ENCODE data around the gene ZNF518B. TPM values are rescaled to one million over a fixed set of nuclear protein-coding genes. Genes with fewer than 3 reads are reported as not detected.
A peak's percentile ranks its signal among the peaks of the same experiment; 100 is the strongest.

Gene ZNF518B
- total and polyA plus RNA-seq, 2 donors (not counting 3 experiments of a cell fraction or from before 2014, with no cell fraction given) = 9.5 to 28.3 TPM

DNA sequence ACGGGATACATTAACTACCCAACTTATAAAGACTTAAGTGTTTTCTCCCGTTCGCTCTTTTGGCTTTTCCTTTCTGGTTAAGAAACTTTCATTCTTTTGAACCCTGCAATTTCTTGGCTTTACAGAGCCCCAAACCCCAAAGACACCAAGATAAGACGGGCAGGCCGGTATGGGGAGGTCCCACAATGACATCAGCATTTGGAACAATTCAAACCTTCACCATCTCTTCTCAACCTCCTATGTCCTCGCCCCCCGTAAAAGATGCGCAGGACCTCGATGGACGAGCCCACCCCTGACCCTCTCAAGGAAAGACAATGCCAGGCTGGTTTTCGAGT is 999 bp downstream of the ZNF518B start:
- H3K4me3 ChIP-seq (replicated peaks in 1 of 3; ENCODE audit: insufficient read depth in 1 of 3, low read depth in 1 of 3, low read length in 3 of 3) = peak overlapping the region; percentile 36 to 81 (median 78)
- ChIA-PET POLR2A (no interaction called here), CTCF (interaction anchor here (2.4 kb wide), 1 partner anchor 298 kb away, joined by 7 read pairs; no protein-coding TSS in a partner anchor)
- peak overlapping the region; percentile 70 for H3K27ac ChIP-seq (ENCODE audit: insufficient read depth, low read depth, low read length)
- peaks cover 36% of the 10 kb centered on the region for H3K79me2 ChIP-seq (ENCODE audit: control insufficient read depth, insufficient read depth, low read length)
- H3K4me1 ChIP-seq (ENCODE audit: control insufficient read depth, extremely low read depth, insufficient read depth, low read length) = peaks cover 22% of the 10 kb centered on the region
- TF ChIP-seq POLR2AphosphoS5 (IDR thresholded peaks at IDR 0.05; ENCODE audit: insufficient read depth, low read depth, low read length) = no peak
- TF ChIP-seq, protein P1, sequence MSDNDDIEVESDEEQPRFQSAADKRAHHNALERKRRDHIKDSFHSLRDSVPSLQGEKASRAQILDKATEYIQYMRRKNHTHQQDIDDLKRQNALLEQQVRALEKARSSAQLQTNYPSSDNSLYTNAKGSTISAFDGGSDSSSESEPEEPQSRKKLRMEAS (IDR thresholded peaks at IDR 0.05; ENCODE audit: insufficient read depth, insufficient read length) = no peak
- H3K4me2 ChIP-seq (ENCODE audit: insufficient read depth, low read length) = peak overlapping the region; percentile 94
- H3K36me3 ChIP-seq (ENCODE audit: control insufficient read depth in 2 of 2, extremely low read depth in 1 of 2, insufficient read depth in 2 of 2, low read length in 2 of 2) = peaks cover 17 to 20% of the 10 kb centered on the region in 2 experiments
- no peaks in the 10 kb centered on the region for H4K20me1 ChIP-seq (replicated peaks; ENCODE audit: control insufficient read depth, extremely low read depth, insufficient read depth, low read length)
- no peaks in the 10 kb centered on the region for H3K27me3 ChIP-seq (ENCODE audit: control insufficient read depth in 2 of 2, insufficient read depth in 2 of 2, low read length in 2 of 2)
- no peaks in the 10 kb centered on the region for H3K9me3 ChIP-seq (replicated peaks; ENCODE audit: control insufficient read depth, insufficient read depth, low read length)
- DNase-seq (ENCODE audit: low read depth, low spot score) (no peak), FAIRE-seq (peak; percentile 15)
- peak overlapping the region; percentile 88 for H2AFZ ChIP-seq (ENCODE audit: low read depth, low read length)
- intact Hi-C loops (cut with micrococcal nuclease) = loop anchor here (1.0 to 5.0 kb wide), 3 partner anchors 74 to 384 kb away; partner anchors contain the start of gene WDR1
- no peaks in the 10 kb centered on the region for H3K9me1 ChIP-seq (replicated peaks; ENCODE audit: control insufficient read depth, extremely low read depth, insufficient read depth, low read length)
- dilution Hi-C loops (cut with MboI; ENCODE audit: extremely low pct_ligation_motif_present, low sequenced_read_pairs) = no loop called here
- no TSS peak for BruUV-seq (replicated peaks)
- H3K9ac ChIP-seq (replicated peaks; ENCODE audit: extremely low read depth, insufficient read depth, low read length) = peak overlapping the region; percentile 81

DNA sequence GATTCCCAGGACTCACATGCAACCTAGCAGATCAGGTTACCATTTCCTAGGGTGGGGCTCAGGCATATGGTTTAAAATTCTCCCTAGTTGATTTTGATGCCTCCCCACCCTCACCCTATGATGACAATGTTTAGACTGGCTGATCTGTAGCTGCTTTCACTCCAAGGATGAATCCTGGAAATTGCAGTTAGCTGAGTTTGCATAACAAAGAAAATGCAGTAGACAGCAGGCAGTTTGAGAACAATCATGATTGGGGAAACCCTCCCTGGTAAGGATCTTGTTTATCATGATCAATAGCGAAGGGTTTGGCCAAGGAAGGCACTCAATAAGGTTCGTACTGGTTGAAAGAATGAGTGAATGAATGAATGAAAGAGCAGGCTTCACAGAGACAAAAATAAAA is 2.1 kb downstream of the ZNF518B start:
- H3K79me2 ChIP-seq (ENCODE audit: control insufficient read depth, insufficient read depth, low read length) = peaks cover 37% of the 10 kb centered on the region
- no peak for TF ChIP-seq CTCF (IDR thresholded peaks at IDR 0.05; ENCODE audit: extremely low read depth in 1 of 2, insufficient read depth in 1 of 2, low read depth in 1 of 2, low read length in 2 of 2)
- TF ChIP-seq FOS (IDR thresholded peaks at IDR 0.05; ENCODE audit: borderline replicate concordance, insufficient read depth, low read length) = no peak
- TF ChIP-seq POLR2AphosphoS5 (IDR thresholded peaks at IDR 0.05; ENCODE audit: insufficient read depth, low read depth, low read length) = no peak
- dilution Hi-C loops (cut with MboI; ENCODE audit: extremely low pct_ligation_motif_present, low sequenced_read_pairs) (no loop called here), intact Hi-C loops (cut with micrococcal nuclease) (loop anchor here (5.0 kb wide), 1 partner anchor 383 kb away; no protein-coding TSS in a partner anchor)
- no peaks in the 10 kb centered on the region for H3K9me1 ChIP-seq (replicated peaks; ENCODE audit: control insufficient read depth, extremely low read depth, insufficient read depth, low read length)
- H3K9ac ChIP-seq (replicated peaks; ENCODE audit: extremely low read depth, insufficient read depth, low read length) = no peak overlapping the region
- FAIRE-seq = peak; percentile 49
- CTCF ChIA-PET = no interaction called here
- no peak overlapping the region for H3K4me2 ChIP-seq (ENCODE audit: insufficient read depth, low read length)
- no peak overlapping the region for H3K4me3 ChIP-seq (replicated peaks in 1 of 3; ENCODE audit: insufficient read depth in 1 of 3, low read depth in 1 of 3, low read length in 3 of 3)
- no TSS peak for BruUV-seq (replicated peaks)
- no peaks in the 10 kb centered on the region for H4K20me1 ChIP-seq (replicated peaks; ENCODE audit: control insufficient read depth, extremely low read depth, insufficient read depth, low read length)
- H3K36me3 ChIP-seq (ENCODE audit: control insufficient read depth in 2 of 2, extremely low read depth in 1 of 2, insufficient read depth in 2 of 2, low read length in 2 of 2) = peaks cover 23 to 27% of the 10 kb centered on the region in 2 experiments
- H2AFZ ChIP-seq (ENCODE audit: low read depth, low read length) = no peak overlapping the region
- no peaks in the 10 kb centered on the region for H3K9me3 ChIP-seq (replicated peaks; ENCODE audit: control insufficient read depth, insufficient read depth, low read length)
- H3K27ac ChIP-seq (ENCODE audit: insufficient read depth, low read depth, low read length) = no peak overlapping the region
- POLR2A ChIA-PET = no interaction called here
- H3K27me3 ChIP-seq (ENCODE audit: control insufficient read depth in 2 of 2, insufficient read depth in 2 of 2, low read length in 2 of 2) = no peaks in the 10 kb centered on the region
- DNase-seq (ENCODE audit: low read depth, low spot score) = no peak
- peaks cover 22% of the 10 kb centered on the region for H3K4me1 ChIP-seq (ENCODE audit: control insufficient read depth, extremely low read depth, insufficient read depth, low read length)

Data from endothelial cell of umbilical vein (primary cell).